Measurements from ENCODE around the gene PLXNA2. TPM values are rescaled to one million over a fixed set of nuclear protein-coding genes. Genes with fewer than 3 reads are reported as not detected.

PLXNA2 gene
- total and polyA plus RNA-seq, 2 of the 13 experiments (the other 11 are each of a cell fraction or from before 2014, with no cell fraction given), result 1.1 to 2.1 TPM

GRCh38 chr1:208101661-208102431, 142.3 kb downstream of the PLXNA2 start (continued):
- TF ChIP-seq HNF1A (IDR thresholded peaks at IDR 0.05; ENCODE audit: low read depth), result no peak
- 0 out of 2 replicates have a peak, but pooled peaks have one; percentile 30 for TF ChIP-seq HNF1A (CRISPR knock-in tag; IDR thresholded peaks at IDR 0.05; ENCODE audit: borderline replicate concordance)
- no peak for TF ChIP-seq NFKB2 (CRISPR knock-in tag; IDR thresholded peaks at IDR 0.05; ENCODE audit: borderline replicate concordance)
- no peak for TF ChIP-seq ZNF839 (CRISPR knock-in tag; IDR thresholded peaks at IDR 0.05; ENCODE audit: borderline replicate concordance)
- TF ChIP-seq PAXIP1 (CRISPR knock-in tag; conservative IDR thresholded peaks at IDR 0.05), result peak; percentile 73
- TF ChIP-seq ZMYM3 (CRISPR knock-in tag; IDR thresholded peaks at IDR 0.05), result peak; percentile 76
- no peak for TF ChIP-seq BCL3 (CRISPR knock-in tag; IDR thresholded peaks at IDR 0.05)
- no peak for TF ChIP-seq ZNF20 (CRISPR knock-in tag; IDR thresholded peaks at IDR 0.05)
- 0 out of 2 replicates have a peak, but pooled peaks have one; percentile 75 for TF ChIP-seq SNAI1 (CRISPR knock-in tag; IDR thresholded peaks at IDR 0.05; ENCODE audit: borderline replicate concordance)
- no peak for TF ChIP-seq ZNF773 (CRISPR knock-in tag; IDR thresholded peaks at IDR 0.05; ENCODE audit: borderline replicate concordance)
- no peak for TF ChIP-seq ZMYM2 (CRISPR knock-in tag; IDR thresholded peaks at IDR 0.05)
- no peak for TF ChIP-seq TERF1 (CRISPR knock-in tag; IDR thresholded peaks at IDR 0.05)
- no peak for TF ChIP-seq POGK (CRISPR knock-in tag; conservative IDR thresholded peaks at IDR 0.05)

All from HepG2 (cell line).